Measurements from ENCODE around the gene CHRNG. TPM values are rescaled to one million over a fixed set of nuclear protein-coding genes. Genes with fewer than 3 reads are reported as not detected.
A peak's percentile ranks its signal among the peaks of the same experiment; 100 is the strongest.

The CHRNG gene
- total RNA-seq, 2 donors from 2014 or later: not detected

DNA sequence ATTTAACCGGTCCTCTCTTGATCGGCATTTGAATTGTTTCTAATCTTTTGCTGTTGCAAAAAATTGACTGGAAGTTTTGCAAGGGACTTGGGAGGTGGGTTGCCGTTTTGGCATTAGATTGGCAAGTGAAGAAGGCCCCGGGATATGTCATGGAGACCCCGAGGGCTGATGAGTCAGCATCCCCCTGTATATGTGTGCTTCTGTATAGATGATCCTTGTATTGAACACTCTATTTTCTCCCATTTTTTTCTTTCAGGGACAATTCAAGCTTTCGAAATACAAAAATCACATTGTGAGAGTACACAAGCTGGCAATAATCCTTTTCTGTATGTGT lies 41.1 kb downstream of the CHRNG start:
- Mint-ChIP-seq H3K36me3 (ENCODE audit: low read depth) (peaks cover 75% of the 10 kb centered on the region), H3K9me3 (no peaks in the 10 kb centered on the region), H3K27me3 (no peaks in the 10 kb centered on the region), H3K27ac (peak overlapping the region; percentile 18), H3K4me3 (no peak overlapping the region), H3K4me1 (peaks cover 5% of the 10 kb centered on the region)
- no peak for ATAC-seq (replicated peaks)

DNA sequence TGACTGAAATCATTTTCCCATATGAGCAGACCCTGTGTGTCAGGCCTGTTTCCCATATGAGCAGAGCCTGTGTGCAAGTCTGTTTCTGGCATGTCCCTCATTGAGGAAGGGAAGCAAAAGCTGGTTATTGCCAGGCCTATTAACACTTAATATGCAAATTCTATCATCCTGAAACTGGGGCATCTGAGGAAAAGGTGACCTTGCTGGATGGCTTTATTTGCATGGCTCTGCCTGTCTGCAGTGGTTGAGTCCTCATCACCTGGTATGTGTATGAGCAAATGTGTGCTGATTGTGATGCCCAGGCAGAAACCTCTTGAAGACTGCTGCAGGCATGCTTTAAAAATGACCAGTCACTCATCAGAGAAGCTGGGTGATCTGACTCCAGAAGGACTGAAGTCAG lies 42.2 kb downstream of the CHRNG start:
- H3K4me1 Mint-ChIP-seq: peaks cover 5% of the 10 kb centered on the region
- H3K4me3 Mint-ChIP-seq: no peak overlapping the region
- H3K27ac Mint-ChIP-seq: no peak overlapping the region
- H3K36me3 Mint-ChIP-seq (ENCODE audit: low read depth): peaks cover 65% of the 10 kb centered on the region
- no peaks in the 10 kb centered on the region for H3K27me3 Mint-ChIP-seq
- no peak for ATAC-seq (replicated peaks)
- H3K9me3 Mint-ChIP-seq: no peaks in the 10 kb centered on the region

DNA sequence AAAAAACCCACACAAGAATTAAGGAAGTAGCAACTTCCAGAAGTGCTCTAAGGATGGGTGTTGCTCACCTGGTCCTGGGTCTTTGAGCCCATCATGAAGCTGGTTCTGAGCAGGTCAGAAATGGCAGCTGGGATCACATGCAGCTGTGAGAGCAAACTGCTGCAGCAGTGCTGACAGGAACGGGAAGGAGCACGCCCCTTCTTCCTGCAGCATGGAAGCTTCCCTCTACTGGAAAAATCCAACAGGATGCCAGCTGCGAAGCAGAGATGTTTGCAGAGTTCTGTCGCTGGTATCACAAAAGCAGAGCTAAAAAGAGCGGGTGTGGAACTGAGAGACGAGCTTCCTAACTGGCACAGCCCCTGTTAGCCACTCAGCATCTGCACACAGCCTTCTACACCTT lies 44.7 kb downstream of the CHRNG start:
- Mint-ChIP-seq H3K4me1 (peaks cover 8% of the 10 kb centered on the region), H3K9me3 (no peaks in the 10 kb centered on the region), H3K4me3 (no peak overlapping the region), H3K27ac (no peak overlapping the region), H3K27me3 (no peaks in the 10 kb centered on the region), H3K36me3 (ENCODE audit: low read depth) (peaks cover 44% of the 10 kb centered on the region)
- no peak for ATAC-seq (replicated peaks)

DNA sequence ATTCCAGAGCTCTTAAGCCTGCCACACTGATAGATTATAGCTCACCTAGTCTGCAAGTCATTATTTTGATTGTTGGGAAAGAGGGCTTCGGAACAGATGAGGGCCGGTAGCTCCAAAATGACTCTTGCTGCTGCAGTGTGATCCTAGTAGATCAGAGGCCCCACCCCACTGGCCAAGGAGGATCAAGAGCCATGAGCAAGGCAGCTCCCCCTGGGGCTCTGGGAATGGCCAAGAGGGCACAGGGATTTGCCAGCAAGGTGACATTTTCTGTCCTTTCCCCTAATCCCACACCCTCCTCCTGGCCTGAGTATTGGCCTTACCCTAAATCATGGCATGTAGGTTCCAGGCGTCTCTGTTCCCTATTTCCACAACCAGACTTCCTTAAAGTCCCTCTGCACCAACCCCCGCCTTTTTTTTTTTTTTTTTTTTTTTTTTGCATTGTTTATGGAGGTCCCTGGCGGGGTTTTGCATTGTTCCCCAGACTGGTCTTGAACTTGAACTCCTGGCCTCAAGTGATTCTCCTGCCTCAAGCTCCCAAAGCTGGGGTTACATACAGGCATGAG lies 47.5 kb downstream of the CHRNG start:
- Mint-ChIP-seq H3K36me3 (ENCODE audit: low read depth) (peaks cover 26% of the 10 kb centered on the region), H3K4me1 (peaks cover 3% of the 10 kb centered on the region), H3K4me3 (no peak overlapping the region), H3K27me3 (no peaks in the 10 kb centered on the region), H3K9me3 (no peaks in the 10 kb centered on the region), H3K27ac (no peak overlapping the region)
- ATAC-seq (replicated peaks): no peak

DNA sequence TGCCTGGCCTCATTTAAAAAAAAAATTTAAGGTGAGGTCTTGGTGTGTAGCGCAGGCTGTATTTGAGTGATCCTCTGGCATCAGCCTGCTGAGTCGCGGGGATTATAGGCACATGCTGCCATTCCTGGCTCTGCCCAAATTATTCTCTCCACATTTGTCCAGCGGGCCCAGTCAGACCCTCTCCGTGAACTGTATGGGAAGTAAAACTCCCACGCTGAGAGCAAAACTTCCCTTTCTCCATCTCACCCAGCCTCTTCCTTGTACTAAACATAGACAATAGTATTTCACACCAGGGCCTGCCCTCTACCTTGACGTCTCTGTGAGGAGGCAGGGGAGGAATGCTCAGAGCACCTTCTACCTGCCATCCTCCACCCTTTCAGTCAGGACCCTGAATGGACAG lies 48.0 kb downstream of the CHRNG start:
- Mint-ChIP-seq H3K9me3 (no peaks in the 10 kb centered on the region), H3K27me3 (no peaks in the 10 kb centered on the region), H3K36me3 (ENCODE audit: low read depth) (peaks cover 21% of the 10 kb centered on the region), H3K27ac (no peak overlapping the region), H3K4me3 (no peak overlapping the region), H3K4me1 (peaks cover 3% of the 10 kb centered on the region)
- ATAC-seq (replicated peaks): no peak

DNA sequence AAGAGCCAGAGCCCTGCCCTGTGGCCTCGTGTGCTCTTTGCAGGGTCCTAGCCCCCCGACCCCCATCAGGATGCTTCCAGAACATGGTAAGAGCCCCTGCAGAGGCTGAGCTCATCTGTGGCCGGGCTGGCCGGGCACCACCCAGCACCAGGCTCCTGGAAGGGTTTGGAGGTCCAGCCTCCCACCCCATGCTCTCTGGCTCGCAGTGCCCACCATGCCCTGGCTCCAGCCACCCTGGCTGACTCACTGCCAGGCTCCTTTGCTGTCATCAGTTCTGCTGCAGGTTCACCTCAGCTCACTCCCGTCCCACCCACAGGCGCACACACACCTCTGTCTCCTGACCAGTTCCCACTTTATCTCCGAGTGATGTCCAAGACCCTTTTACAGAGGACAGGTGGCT lies 48.5 kb downstream of the CHRNG start:
- no peak overlapping the region for H3K4me3 Mint-ChIP-seq
- no peak overlapping the region for H3K27ac Mint-ChIP-seq
- H3K27me3 Mint-ChIP-seq: no peaks in the 10 kb centered on the region
- no peak for ATAC-seq (replicated peaks)
- H3K9me3 Mint-ChIP-seq: no peaks in the 10 kb centered on the region
- peaks cover 7% of the 10 kb centered on the region for H3K4me1 Mint-ChIP-seq
- peaks cover 16% of the 10 kb centered on the region for H3K36me3 Mint-ChIP-seq (ENCODE audit: low read depth)

DNA sequence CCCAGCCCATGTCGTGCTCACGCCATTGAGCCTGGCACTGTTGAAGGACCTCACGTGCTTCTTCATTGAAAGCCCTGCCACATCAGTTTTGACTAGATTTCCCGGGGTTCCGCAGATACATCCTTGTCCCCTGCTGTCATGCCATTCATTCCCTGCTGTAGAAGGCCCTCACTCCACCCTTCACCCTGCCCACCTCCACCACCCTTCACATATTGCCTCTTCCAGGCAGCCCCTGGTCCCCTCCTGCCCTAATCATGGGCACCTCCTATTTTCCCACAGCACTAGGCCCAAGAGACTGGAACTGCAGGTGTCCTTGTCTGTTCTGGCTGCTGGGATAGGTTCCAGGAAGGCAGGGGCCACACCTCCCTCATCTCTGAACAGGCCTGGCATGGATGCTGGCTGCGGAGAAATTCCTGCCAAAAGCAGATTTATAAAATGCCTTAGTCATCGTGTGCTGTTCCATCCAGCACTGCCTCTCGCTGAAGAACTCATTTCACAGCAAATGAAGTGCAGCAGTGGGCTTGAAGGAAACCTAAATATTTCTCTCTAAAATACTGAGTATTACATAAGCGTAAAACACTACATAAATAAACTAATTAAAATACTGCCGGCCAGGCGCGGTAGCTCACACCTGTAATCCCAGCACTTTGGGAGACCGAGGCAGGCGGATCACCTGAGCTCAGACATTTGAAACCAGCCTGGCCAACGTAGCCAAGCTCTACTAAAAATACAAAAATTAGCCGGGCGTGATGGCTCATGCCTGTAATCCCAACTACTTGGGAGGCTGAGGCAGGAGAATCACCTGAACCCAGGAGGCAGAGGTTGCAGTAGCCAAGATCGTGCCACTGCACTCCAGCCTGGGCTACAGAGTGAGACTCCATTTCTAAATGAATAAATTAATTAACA lies 49.4 kb downstream of the CHRNG start:
- no peak for ATAC-seq (replicated peaks)
- H3K36me3 Mint-ChIP-seq (ENCODE audit: low read depth): peaks cover 7% of the 10 kb centered on the region
- no peak overlapping the region for H3K27ac Mint-ChIP-seq
- peaks cover 11% of the 10 kb centered on the region for H3K4me1 Mint-ChIP-seq
- H3K9me3 Mint-ChIP-seq: no peaks in the 10 kb centered on the region
- no peaks in the 10 kb centered on the region for H3K27me3 Mint-ChIP-seq
- H3K4me3 Mint-ChIP-seq: no peak overlapping the region

DNA sequence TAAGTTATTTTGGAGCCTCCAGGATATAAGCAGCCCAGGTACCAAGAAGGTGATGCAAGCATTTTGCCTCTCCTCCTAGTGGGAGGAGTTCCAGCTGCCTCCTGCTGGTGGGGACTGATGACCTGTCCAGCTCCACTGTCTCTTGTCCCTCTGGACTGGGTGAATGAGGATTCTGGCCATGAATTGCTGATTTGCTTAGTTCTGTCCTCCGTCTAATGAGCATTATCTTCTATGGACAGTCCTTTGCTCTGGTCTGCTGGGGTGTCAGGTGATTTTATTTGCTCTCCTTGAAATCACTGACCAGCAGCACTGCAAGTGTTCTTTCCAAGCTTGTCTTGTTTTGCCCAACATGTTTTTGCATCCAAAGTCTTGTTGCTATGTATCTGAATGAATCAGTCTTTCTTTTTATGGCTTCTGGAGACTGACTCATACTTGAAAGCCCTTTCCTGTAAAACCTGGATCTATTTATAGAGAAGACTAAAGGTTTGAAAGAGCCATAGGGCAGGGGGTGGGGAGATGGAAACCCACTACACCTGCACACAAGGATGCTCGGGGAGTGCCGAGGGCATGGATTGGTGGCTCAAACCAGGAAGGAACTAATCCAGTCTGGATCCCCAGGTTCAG lies 53.4 kb downstream of the CHRNG start:
- H3K27me3 Mint-ChIP-seq: no peaks in the 10 kb centered on the region
- peak overlapping the region; percentile 89 for H3K27ac Mint-ChIP-seq
- peak; percentile 93 for ATAC-seq (replicated peaks)
- H3K4me3 Mint-ChIP-seq: peak overlapping the region; percentile 23
- no peaks in the 10 kb centered on the region for H3K9me3 Mint-ChIP-seq
- H3K36me3 Mint-ChIP-seq (ENCODE audit: low read depth): no peaks in the 10 kb centered on the region
- peaks cover 11% of the 10 kb centered on the region for H3K4me1 Mint-ChIP-seq

DNA sequence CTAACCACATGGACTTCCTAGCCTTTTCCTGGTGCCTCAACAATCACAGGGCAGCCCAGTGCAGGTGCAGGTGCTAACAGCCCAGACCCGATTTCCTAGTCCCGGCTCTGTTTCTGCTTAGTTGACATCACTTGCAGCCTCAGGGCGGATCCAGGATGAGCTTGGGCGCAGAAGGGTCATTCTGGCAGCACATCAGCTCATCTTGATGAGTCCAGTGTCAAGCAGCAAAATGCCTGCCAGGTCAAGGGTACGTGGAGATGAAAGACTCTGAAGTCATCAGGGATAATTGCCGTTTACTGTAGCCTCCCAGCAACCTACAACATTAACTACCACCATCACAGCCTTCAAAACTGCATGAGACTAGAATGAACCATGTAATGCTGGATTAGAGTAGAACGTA lies 54.5 kb downstream of the CHRNG start:
- Mint-ChIP-seq H3K27me3 (no peaks in the 10 kb centered on the region), H3K9me3 (no peaks in the 10 kb centered on the region), H3K4me1 (peaks cover 8% of the 10 kb centered on the region), H3K36me3 (ENCODE audit: low read depth) (no peaks in the 10 kb centered on the region), H3K27ac (no peak overlapping the region), H3K4me3 (no peak overlapping the region)
- ATAC-seq (replicated peaks): no peak

Other genes with a start within 250 kb of the CHRNG start
- under 1 TPM in 1 of 2 donors, not detected in 1; 0.19 TPM for gene ALPP, start 160.9 kb upstream of the CHRNG start, total RNA-seq
- gene ALPG, start 132.8 kb upstream of the CHRNG start, total RNA-seq: not detected
- gene ALPI, start 83.5 kb upstream of the CHRNG start, total RNA-seq: not detected
- gene ECEL1, start 51.9 kb upstream of the CHRNG start, total RNA-seq: not detected
- not detected for gene PRSS56, start 19.3 kb upstream of the CHRNG start, total RNA-seq
- not detected for gene CHRND, start 13.5 kb upstream of the CHRNG start, total RNA-seq
- 1 to 10 TPM; 6.0 to 7.7 TPM for gene TIGD1, start 10.9 kb downstream of the CHRNG start, total RNA-seq
- 10 to 100 TPM; 44.3 to 65.7 TPM for gene EIF4E2, start 11.0 kb downstream of the CHRNG start, total RNA-seq
- 1 to 10 TPM in 1 of 2 donors, under 1 TPM in 1; 0.71 to 1.1 TPM for gene EFHD1, start 93.9 kb downstream of the CHRNG start, total RNA-seq
- gene GIGYF2, start 157.6 kb downstream of the CHRNG start, total RNA-seq: 10 to 100 TPM; 59.7 to 71.9 TPM
- gene KCNJ13, start 236.9 kb downstream of the CHRNG start, total RNA-seq: not detected